ACHN (cell line): ENCODE data around the gene SYK.
"Not testable (repeated sequence)": the region's sequence is repeated elsewhere in the genome, so short reads cannot be mapped to it uniquely, and the experiment has no call there.

ENCODE experiments used
- DNase-seq: peaks from one replicate; pipeline ENCODE4 v3.0.0-alpha.2; 2015
- in situ Hi-C: cut with HindIII; loops from 2 replicates; pipeline ENCODE4 v1.10.0; 2017; ENCODE audit warnings: low sequenced_read_pairs, low pct_ligation_motif_present, low pct_unique_long_range_greater_than_20kb

SYK gene

GRCh38 chr9:90815944-90816357 lies 14.3 kb downstream of the SYK start:
- DNase-seq, result no peak
- in situ Hi-C loops, result no loop called here

GRCh38 chr9:90816690-90817089 lies 15.1 kb downstream of the SYK start:
- in situ Hi-C loops, result no loop called here

DNA sequence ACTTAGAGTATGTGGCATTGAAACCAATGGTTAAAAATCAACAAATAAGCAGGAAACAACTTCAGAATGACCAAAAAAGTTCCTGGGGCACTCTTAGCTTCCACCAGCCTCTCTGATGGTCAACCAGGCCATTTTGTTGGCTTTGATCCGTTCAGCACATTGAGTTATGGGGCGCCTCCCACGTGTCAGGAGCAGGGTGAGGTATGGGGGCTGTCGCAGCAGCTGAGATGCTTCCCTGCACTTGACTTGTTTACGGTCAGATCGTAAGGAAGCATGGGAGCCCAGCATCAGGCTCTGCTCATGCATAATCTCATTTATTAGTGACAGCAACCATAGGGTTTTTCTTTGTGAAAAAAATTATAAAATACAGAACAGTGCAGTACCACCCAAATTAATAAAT lies 16.7 kb downstream of the SYK start:
- in situ Hi-C loops, result no loop called here
- DNase-seq, result no peak

More at GRCh38 chr9:90816690-90817089, 15.1 kb downstream of the SYK start:
- DNase-seq, result no peak

DNA sequence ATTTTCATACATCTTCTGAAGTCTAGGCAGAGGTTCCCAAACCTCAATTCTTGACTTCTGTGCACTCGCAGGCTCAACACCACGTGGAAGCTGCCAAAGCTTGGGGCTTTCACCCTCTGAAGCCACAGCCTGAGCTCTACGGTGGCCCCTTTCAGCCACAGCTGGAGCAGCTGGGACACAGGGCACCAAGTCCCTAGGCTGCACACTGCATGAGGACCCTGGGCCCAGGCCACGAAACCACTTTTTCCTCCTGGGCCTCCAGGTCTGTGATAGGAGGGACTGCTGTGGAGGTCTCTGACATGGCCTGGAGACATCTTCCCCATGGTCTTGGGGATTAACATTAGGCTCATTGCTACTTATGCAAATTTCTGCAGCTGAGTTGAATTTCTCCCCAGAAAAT lies 18.8 kb downstream of the SYK start:
- DNase-seq, in situ Hi-C loops: not testable (repeated sequence)

DNA sequence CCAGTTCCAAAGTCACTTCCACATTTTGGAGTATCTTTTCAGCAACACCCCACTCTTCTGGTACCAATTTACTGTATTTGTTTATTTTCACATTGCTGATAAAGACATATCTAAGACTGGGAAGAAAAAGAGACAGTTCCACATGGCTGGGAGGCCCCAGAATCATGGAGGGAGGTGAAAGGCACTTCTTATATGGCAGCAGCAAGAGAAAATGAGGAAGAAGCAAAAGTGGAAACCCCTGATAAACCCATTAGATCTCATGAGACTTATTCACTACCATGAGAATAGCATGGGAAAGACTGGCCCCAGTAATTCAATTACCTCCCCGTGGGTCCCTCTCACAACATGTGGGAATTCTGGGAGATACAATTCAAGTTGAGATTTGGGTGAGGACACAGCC lies 19.6 kb downstream of the SYK start:
- DNase-seq, in situ Hi-C loops: not testable (repeated sequence)

DNA sequence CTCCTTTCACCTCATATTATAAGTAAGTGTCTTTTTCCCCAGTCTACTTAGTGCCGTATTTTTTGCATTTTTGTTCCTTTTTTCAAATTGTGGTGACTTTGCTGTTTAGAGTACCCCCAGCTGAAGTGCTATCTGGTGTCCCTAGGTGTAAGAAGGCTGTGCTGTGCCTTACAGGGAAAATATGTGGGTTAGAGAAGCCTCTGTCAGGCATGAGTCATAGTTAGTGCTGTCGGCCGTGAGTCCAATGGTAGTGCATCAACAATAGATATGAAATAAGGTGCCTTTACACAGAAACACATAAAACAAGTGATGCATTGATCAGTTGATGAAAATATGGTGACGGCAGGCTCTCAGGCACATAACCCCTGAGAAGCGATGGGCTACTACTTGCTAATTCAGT lies 20.1 kb downstream of the SYK start:
- in situ Hi-C loops, result no loop called here

DNA sequence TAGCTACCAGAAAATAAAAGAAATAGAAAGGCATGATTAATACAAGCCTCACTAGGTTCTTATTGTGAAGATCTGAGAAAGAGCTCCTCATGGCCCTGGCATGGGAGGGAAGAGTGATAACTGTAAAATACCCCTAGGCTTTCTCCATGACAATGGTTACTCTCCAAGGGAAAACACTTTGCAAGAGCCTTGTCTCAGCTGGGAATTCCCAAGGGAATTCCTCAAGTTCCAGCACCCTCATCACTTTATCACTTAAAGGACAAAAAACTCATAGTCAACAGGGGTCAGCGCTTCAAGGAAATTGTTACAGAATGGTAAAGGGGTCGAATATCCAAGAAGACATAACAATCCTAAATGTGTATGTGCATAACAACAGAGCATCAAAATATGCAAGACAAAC lies 21.2 kb downstream of the SYK start:
- in situ Hi-C loops, result no loop called here
- no peak for DNase-seq

More for the DNA sequence above, 20.1 kb downstream of the SYK start:
- DNase-seq, result no peak

- DNase-seq, result no peak
- in situ Hi-C loops, result no loop called here
Measured at GRCh38 chr9:90825586-90825985, 24.0 kb downstream of the SYK start.

- in situ Hi-C loops, result no loop called here
- no peak for DNase-seq
Measured at GRCh38 chr9:90826326-90827020, 24.9 kb downstream of the SYK start.

DNA sequence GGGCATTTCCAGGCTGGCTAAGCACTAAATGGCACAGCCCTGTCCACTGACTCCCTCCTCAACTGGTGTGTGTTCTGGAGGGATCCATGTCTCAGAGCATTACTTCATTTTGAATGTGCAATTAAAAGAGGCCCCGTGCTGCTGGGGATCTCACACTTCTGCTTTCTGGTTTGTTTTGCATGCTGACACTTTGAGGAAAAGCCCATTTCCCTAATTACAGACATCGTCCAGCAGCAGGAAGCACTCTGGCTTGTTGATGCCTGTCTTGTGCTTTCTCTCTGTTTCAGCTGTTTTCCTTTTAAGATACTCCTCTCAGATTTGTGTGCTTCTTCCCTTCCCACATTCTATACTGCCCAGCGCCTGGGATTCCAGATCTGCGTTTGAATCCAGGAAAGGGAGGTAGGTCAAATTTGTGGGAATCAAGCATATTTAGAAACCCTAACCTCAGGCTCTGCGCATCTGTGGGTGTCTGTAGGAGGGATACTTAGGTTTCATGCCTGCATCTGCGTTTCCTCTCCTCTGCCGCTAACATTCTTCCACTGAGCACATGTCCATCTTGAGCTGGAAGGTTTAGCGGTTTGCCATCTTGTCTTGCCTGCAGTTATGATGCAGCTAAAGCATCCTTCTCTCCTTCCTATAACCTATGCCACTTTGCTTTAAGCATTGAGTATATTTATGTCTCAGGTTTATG lies 25.7 kb downstream of the SYK start:
- in situ Hi-C loops, result no loop called here
- DNase-seq, result no peak

DNA sequence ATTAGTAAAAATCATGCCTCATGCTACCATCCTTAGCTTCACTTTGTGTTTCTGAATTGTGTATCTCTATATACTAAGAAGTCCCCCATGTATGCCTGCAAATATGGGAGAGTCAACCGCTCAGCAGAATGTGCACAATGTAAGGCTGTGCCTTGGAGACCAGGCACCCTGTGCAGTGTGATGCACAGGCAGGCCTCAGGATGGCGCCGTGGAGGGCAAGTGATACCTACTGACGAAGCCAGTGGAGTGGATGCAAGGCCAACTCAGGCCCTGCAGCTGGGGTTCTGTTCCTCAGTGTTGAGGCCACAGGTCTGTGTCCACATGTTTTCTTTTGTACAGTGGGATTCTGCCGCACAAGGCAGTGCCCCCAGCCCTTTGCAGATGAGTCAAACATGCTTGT lies 28.4 kb downstream of the SYK start:
- DNase-seq, result no peak
- in situ Hi-C loops, result no loop called here

DNA sequence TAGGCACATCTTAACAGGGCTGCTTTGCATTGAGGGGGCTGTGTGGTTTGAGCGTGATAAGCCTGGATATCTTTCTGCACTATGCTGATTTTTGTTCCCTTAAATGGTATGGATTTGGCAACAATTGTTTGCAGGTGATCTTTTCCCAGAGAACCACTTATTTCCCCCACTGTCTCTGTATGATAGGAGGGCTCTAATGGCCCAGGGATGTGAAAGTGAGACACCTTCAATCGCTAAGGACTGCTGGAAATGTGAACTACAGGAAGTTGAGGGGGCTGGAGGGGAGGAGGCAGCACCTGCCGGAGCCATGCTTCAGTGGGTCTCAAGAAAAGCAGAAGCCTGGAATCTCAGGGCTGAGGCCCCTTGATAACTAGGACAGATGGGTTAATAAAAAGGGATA lies 29.4 kb downstream of the SYK start:
- in situ Hi-C loops, result no loop called here
- no peak for DNase-seq

DNA sequence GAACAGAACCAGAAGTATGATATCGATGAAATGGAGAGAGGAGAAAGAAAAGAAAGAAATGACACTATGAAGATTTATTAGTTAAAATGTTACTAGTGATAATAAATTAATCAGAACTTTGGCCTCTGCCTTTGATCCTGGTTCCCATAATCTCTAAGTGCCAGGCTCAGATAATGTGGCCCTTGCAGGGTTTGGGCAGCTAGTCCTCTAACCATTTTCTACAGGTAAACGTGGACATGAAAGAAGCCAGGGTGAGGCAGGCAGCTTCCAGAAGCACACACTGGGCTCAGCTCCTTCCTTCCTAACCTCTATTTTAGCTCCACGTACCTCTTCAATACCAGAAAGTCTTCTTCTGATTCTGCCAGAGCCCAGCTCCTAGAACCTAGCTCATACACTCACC lies 30.6 kb downstream of the SYK start:
- in situ Hi-C loops, result no loop called here

GRCh38 chr9:90834828-90835595 lies 33.4 kb downstream of the SYK start:
- in situ Hi-C loops, result no loop called here

More for the DNA sequence above, 30.6 kb downstream of the SYK start:
- DNase-seq, result no peak

DNA sequence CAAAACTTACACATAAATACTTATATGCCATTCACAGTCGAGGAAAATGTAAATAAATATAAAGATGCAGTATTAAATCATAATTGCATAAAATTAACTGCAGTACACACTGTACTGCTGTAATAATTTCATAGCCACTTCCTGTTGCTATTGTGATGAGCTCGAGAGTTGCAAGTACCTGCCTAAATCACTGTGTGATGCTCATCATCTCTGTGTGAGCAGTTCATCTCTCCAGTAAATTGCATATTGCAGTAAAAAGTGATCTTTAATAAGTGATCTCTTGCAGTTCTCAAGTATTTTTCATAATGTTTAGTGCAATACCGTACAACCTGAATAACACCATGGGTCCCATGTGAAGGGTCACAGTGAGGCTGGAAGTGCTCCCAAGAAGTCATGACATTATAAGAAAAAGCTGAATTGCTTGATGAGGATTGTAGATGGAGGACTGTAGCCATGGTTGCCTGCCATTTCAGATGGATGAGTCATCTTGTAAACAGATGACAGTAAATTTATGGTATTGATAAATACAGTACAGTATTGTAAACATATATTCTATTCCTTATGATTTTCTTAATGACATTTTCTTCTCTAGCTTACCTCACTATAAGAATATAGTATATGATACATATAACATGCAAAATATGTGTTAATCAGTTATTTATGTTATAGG lies 34.9 kb downstream of the SYK start:
- in situ Hi-C loops, result no loop called here
- no peak for DNase-seq

More at GRCh38 chr9:90834828-90835595, 33.4 kb downstream of the SYK start:
- DNase-seq, result no peak

DNA sequence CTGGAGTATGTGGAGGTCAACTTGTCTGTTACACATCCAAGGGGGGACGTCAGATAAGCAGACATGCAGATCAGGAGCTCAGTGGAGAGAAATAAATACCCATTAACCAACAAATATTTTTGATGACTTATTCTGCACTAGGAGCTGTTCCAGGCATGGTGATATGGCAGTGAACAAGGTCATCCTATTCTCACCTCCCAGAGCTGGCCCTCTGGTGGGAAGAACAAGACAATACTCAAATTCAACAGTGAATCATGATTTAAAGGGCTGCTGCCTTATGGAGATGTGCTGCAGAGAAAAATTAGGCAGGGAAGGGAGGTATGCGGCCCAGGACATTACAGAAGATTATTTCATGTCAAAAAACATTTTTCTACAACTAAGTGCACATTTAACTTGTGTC lies 36.5 kb downstream of the SYK start:
- in situ Hi-C loops, result no loop called here

GRCh38 chr9:90838581-90839154 lies 37.0 kb downstream of the SYK start:
- in situ Hi-C loops, result no loop called here
- no peak for DNase-seq

More for the DNA sequence above, 36.5 kb downstream of the SYK start:
- no peak for DNase-seq

GRCh38 chr9:90839183-90839728 lies 37.6 kb downstream of the SYK start:
- DNase-seq, result no peak
- in situ Hi-C loops, result no loop called here
